GM23248 (cell line): ENCODE results near the gene PHLDA3. TPM values are rescaled to one million over a fixed set of nuclear protein-coding genes. Genes with fewer than 3 reads are reported as not detected.

Source experiments
- DNase-seq: peaks from one replicate; pipeline ENCODE4 v3.0.0-alpha.2; 2015
- H2AFZ ChIP-seq: fragments of 200-600 bp; sonication (generic); 2 replicates; pipeline ENCODE4 v1.6.1; 2016; ENCODE audit warnings: antibody characterized with exemption
- H3F3A ChIP-seq: fragments of 200-600 bp; sonication (generic); 2 replicates; pipeline ENCODE4 v1.6.1; 2016; ENCODE audit warnings: mild to moderate bottlenecking, antibody characterized with exemption, mixed run types; ENCODE audit not compliant: insufficient read depth
- H3K27ac ChIP-seq: fragments of 200-600 bp; sonication (generic); 2 replicates; pipeline ENCODE4 v1.5.1; 2016; ENCODE audit warnings: mild to moderate bottlenecking
- H3K27me3 ChIP-seq: fragments of 200-600 bp; sonication (generic); replicated peaks from 2 replicates; pipeline ENCODE4 v1.6.1; 2016; ENCODE audit warnings: mild to moderate bottlenecking; ENCODE audit not compliant: insufficient read depth
- H3K36me3 ChIP-seq: fragments of 200-600 bp; sonication (generic); 2 replicates; pipeline ENCODE4 v1.6.1; 2016; ENCODE audit warnings: low read depth, mild to moderate bottlenecking
- H3K4me1 ChIP-seq: fragments of 200-600 bp; sonication (generic); 2 replicates; pipeline ENCODE4 v1.6.1; 2016; ENCODE audit warnings: mild to moderate bottlenecking; ENCODE audit not compliant: insufficient read depth
- H3K4me2 ChIP-seq: fragments of 200-600 bp; sonication (generic); one replicate; pipeline ENCODE4 v1.6.1; 2016; ENCODE audit warnings: mild to moderate bottlenecking; ENCODE audit not compliant: unreplicated experiment
- H3K4me3 ChIP-seq: fragments of 200-600 bp; sonication (generic); 2 replicates; pipeline ENCODE4 v1.5.1; 2016; ENCODE audit warnings: mild to moderate bottlenecking
- H3K79me2 ChIP-seq: fragments of 200-600 bp; sonication (generic); 2 replicates; pipeline ENCODE4 v1.6.1; 2016; ENCODE audit warnings: mild to moderate bottlenecking; ENCODE audit not compliant: insufficient read depth
- H3K9ac ChIP-seq: fragments of 200-600 bp; sonication (generic); 2 replicates; pipeline ENCODE4 v1.6.1; 2016; ENCODE audit warnings: mild to moderate bottlenecking
- H3K9me2 ChIP-seq: fragments of 200-600 bp; sonication (generic); 2 replicates; pipeline ENCODE4 v1.6.1; 2016; ENCODE audit warnings: mixed run types, mild to moderate bottlenecking, moderate library complexity; ENCODE audit not compliant: insufficient read depth
- H3K9me3 ChIP-seq: fragments of 200-600 bp; sonication (generic); one replicate; pipeline ENCODE4 v1.6.1; 2017; ENCODE audit warnings: low read depth
- H4K20me1 ChIP-seq: fragments of 200-600 bp; sonication (generic); 2 replicates; pipeline ENCODE4 v1.6.0; 2016; ENCODE audit not compliant: insufficient read depth
- EZH2 ChIP-seq: fragments of 200-600 bp; sonication (generic); IDR thresholded peaks from 2 replicates; pipeline ENCODE4 v1.6.1; 2018; ENCODE audit warnings: antibody characterized with exemption, mild to moderate bottlenecking; ENCODE audit not compliant: insufficient read depth, poor library complexity, severe bottlenecking
- EZH2phosphoT487 ChIP-seq: fragments of 200-600 bp; sonication (generic); IDR thresholded peaks from 2 replicates; pipeline ENCODE4 v1.6.1; 2018; ENCODE audit warnings: antibody characterized with exemption, moderate library complexity, mild to moderate bottlenecking, low read depth; ENCODE audit not compliant: insufficient read depth
- WGBS, 2 experiments: methylation state at CpG; one replicate each; pipeline ENCODE4 v1.1.6; 2015 to 2017; ENCODE audit warnings: low lambda C conversion rate in 2 of 2, low coverage in 1 of 2; ENCODE audit errors: missing lambda C conversion rate in 2 of 2; 5-methylcytosine and 5-hydroxymethylcytosine counted together
- in situ Hi-C: fragments of 300-500 bp; cut with MboI; formaldehyde crosslinking; loops from 2 replicates; pipeline ENCODE4 v1.15.0; 2020
- polyA plus RNA-seq: library from polyadenylated mRNA; unstranded; fragments of >200 nt; fragmentation: Nextera tagmentation; extraction: Ambion mirVana; gene quantifications from 2 replicates; pipeline ENCODE4 v1.2.1, GENCODE V29; 2016
- total RNA-seq: library from RNA; depleted of rRNA; stranded (reverse); fragments of >200 nt; shearing (Covaris generic); gene quantifications from 2 replicates; pipeline ENCODE4 v1.2.3, GENCODE V29; 2014; rRNA removed

PHLDA3 gene
- total RNA-seq = 148 and 162 TPM in 2 replicates
- polyA plus RNA-seq = 112 and 117 TPM in 2 replicates

DNA sequence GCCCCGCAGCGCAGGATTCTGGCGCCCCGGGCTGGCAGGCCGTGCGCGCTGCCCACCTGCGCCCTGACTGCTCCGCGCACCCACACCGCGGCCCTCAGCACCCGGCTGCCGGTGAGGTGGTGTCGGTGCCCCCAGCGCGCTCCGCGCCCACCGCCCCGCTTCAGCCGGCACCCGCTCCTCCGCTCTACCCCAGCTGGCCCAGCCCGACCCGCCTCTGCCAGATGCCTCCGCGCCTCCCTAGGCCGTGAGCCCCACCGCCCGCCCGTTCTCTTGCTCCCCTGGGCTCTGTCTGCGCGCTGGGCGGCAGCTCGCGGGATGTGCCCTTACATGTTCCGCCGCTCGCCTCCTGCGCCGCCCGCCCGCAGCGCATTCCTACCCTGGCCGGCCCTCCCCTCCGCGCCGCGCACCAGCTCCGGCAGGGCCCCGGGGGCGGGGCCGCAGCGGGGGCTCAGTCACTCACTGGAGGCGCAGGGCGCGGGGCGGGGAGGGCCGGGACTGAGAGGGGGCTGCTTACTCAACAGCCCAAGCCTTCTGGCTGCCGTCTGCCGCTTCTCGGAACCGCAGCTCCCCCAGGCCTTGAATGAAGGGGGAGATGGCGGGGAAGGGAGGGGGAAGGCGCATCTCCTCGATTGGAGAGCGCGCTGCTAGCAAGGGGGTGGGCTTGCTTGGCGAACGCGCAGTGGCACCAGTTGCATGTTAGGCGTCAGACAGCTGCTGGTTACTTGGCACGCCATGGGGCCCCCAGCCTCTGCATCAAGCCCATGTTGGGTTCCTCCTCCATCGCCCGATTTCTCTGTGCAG, at the start of gene PHLDA3:
Gene PHLDA3, minus strand, starts transcription at position 345 of the 801 bp plus-strand sequence. CDS start 402 bp downstream, outside the sequence.
- Histone ChIP-seq H3F3A (peaks cover 35% of the 10 kb centered on the region), H3K4me1 (peaks cover 13% of the 10 kb centered on the region; the same call in 1 of the 2 replicates), H3K79me2 (peaks cover 49% of the 10 kb centered on the region), H3K4me3 (peak within 1 kb of the TSS; percentile 100), H3K9me2 (no peaks in the 10 kb centered on the region), H3K36me3 (peaks cover 20% of the 10 kb centered on the region; the same call in 1 of the 2 replicates), H3K9ac (peak within 1 kb of the TSS; percentile 91), H3K9me3 (no peaks in the 10 kb centered on the region), H4K20me1 (no peaks in the 10 kb centered on the region), H3K27ac (peak within 1 kb of the TSS; percentile 77), H3K4me2 (peak within 1 kb of the TSS; percentile 96), H3K27me3 (no peaks in the 10 kb centered on the region), H2AFZ (peak within 1 kb of the TSS; percentile 66)
- in situ Hi-C loops = no loop called here
- TF ChIP-seq EZH2 (no peak), EZH2phosphoT487 (no peak)
- peak; percentile 93 for DNase-seq
- WGBS, 2 experiments = 1% methylated on average over 28 to 47 of the region's 76 CpGs

DNA sequence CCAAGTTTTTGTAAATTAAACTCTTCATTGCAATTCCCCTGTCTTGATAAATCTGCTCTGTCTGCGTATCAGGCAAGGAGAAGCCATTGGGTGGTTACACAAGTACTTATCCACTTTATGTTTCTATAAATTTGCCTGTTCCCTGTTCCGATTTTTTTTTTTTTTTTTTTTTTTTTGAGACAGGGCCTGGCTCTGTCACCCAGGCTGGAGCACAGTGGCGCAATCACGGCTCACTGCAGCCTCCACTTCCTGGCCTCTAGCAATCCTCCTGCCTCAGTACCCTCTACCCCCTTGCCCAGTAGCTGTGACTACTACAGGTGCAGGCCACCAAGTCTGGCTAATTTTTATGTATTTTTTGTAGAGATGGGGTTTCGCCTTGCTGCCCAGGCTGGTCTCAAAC, 49.1 kb upstream of the PHLDA3 start:
- Histone ChIP-seq H3K36me3 (no peaks in the 10 kb centered on the region), H3K9me2 (no peaks in the 10 kb centered on the region), H3K4me3 (no peak overlapping the region), H2AFZ (no peak overlapping the region), H3K79me2 (no peaks in the 10 kb centered on the region), H3K27ac (no peak overlapping the region), H3K9me3 (no peaks in the 10 kb centered on the region), H3K4me2 (no peak overlapping the region), H3K4me1 (0 out of 2 replicates have a peak, but pooled peaks cover 6% of the 10 kb centered on the region), H4K20me1 (no peaks in the 10 kb centered on the region), H3K27me3 (no peaks in the 10 kb centered on the region), H3K9ac (no peak overlapping the region), H3F3A (no peaks in the 10 kb centered on the region)
- no peak for TF ChIP-seq EZH2
- TF ChIP-seq EZH2phosphoT487 = no peak
- in situ Hi-C loops = no loop called here
- 97 to 99% methylated on average over 5 of the region's 5 CpGs for WGBS, 2 experiments
- DNase-seq = no peak

DNA sequence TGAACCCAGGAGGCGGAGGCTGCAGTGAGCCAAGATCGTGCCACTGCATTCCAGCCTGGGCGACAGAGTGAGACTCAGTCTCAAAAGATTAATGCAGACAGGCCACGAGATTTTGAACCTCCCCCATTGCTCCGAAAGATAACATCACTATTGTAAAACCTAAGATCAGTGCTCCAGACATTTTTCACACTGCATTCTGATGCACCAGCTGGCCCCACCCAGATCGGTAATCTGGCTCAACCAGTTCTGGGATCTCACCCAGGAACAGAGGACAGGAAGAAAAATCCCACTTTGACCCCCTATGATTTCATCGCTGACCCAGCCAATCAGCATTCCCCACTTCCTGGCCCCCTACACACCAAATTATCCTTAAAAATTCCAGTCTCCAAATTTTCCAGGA, 48.6 kb upstream of the PHLDA3 start:
- no peak for TF ChIP-seq EZH2phosphoT487
- TF ChIP-seq EZH2 = no peak
- Histone ChIP-seq H3K27me3 (no peaks in the 10 kb centered on the region), H3K27ac (no peak overlapping the region), H4K20me1 (no peaks in the 10 kb centered on the region), H3F3A (no peaks in the 10 kb centered on the region), H3K79me2 (no peaks in the 10 kb centered on the region), H3K9ac (no peak overlapping the region), H3K4me2 (no peak overlapping the region), H2AFZ (no peak overlapping the region), H3K36me3 (no peaks in the 10 kb centered on the region), H3K4me3 (no peak overlapping the region), H3K9me2 (no peaks in the 10 kb centered on the region), H3K9me3 (no peaks in the 10 kb centered on the region), H3K4me1 (peaks cover 9% of the 10 kb centered on the region)
- DNase-seq = no peak
- in situ Hi-C loops = no loop called here
- WGBS, 2 experiments = 74% methylated on average over 7 of the region's 7 CpGs

- H3K9me2 ChIP-seq = no peaks in the 10 kb centered on the region
- no peaks in the 10 kb centered on the region for H3K9me3 ChIP-seq
- WGBS, 2 experiments = 97 to 100% methylated on average over 2 of the region's 2 CpGs
- H3K9ac ChIP-seq = no peak overlapping the region
- no peaks in the 10 kb centered on the region for H3F3A ChIP-seq
- DNase-seq = no peak
- no peaks in the 10 kb centered on the region for H4K20me1 ChIP-seq
- peaks cover 19% of the 10 kb centered on the region for H3K4me1 ChIP-seq
- TF ChIP-seq EZH2phosphoT487 = no peak
- H3K36me3 ChIP-seq = no peaks in the 10 kb centered on the region
- H3K4me3 ChIP-seq = no peak overlapping the region
- no peak overlapping the region for H2AFZ ChIP-seq
- no peaks in the 10 kb centered on the region for H3K27me3 ChIP-seq
- no peak overlapping the region for H3K27ac ChIP-seq
- no peak overlapping the region for H3K4me2 ChIP-seq
- in situ Hi-C loops = no loop called here
- H3K79me2 ChIP-seq = no peaks in the 10 kb centered on the region
Observed at GRCh38 chr1:201516511-201517127, 47.6 kb upstream of the PHLDA3 start.
